ENCODE measurements around the gene GFPT1.
A peak's percentile ranks its signal among the peaks of the same experiment; 100 is the strongest.

Gene GFPT1

GRCh38 chr2:69316550-69316949 is 70.5 kb downstream of the GFPT1 start:
- DNase-seq (ENCODE audit: low read depth, low spot score), result no peak

- DNase-seq (ENCODE audit: low read depth, low spot score), result no peak
Observed at GRCh38 chr2:69315160-69315761, 71.8 kb downstream of the GFPT1 start.

- DNase-seq (ENCODE audit: low read depth, low spot score), result no peak
Observed at GRCh38 chr2:69311024-69311416, 76.0 kb downstream of the GFPT1 start.

GRCh38 chr2:69310111-69311023 is 76.7 kb downstream of the GFPT1 start:
- no peak for DNase-seq (ENCODE audit: low read depth, low spot score)

GRCh38 chr2:69309351-69310110 is 77.5 kb downstream of the GFPT1 start:
- no peak for DNase-seq (ENCODE audit: low read depth, low spot score)

- DNase-seq (ENCODE audit: low read depth, low spot score), result no peak
Observed at GRCh38 chr2:69308338-69308737, 78.7 kb downstream of the GFPT1 start.

GRCh38 chr2:69307579-69308064 is 79.4 kb downstream of the GFPT1 start:
- DNase-seq (ENCODE audit: low read depth, low spot score), result no peak

- peak; percentile 30 for DNase-seq (ENCODE audit: low read depth, low spot score)
Observed at GRCh38 chr2:69306822-69307578, 80.0 kb downstream of the GFPT1 start.

- DNase-seq (ENCODE audit: low read depth, low spot score), result no peak
Observed at GRCh38 chr2:69306393-69306821, 80.6 kb downstream of the GFPT1 start.

- no peak for DNase-seq (ENCODE audit: low read depth, low spot score)
Observed at GRCh38 chr2:69305712-69306392, 81.2 kb downstream of the GFPT1 start.

GRCh38 chr2:69305166-69305565 is 81.9 kb downstream of the GFPT1 start:
- DNase-seq (ENCODE audit: low read depth, low spot score), result no peak

- no peak for DNase-seq (ENCODE audit: low read depth, low spot score)
Observed at GRCh38 chr2:69304656-69305055, 82.4 kb downstream of the GFPT1 start.

- no peak for DNase-seq (ENCODE audit: low read depth, low spot score)
Observed at GRCh38 chr2:69300650-69301049, 86.4 kb downstream of the GFPT1 start.

- no peak for DNase-seq (ENCODE audit: low read depth, low spot score)
Observed at GRCh38 chr2:69299772-69300516, 87.1 kb downstream of the GFPT1 start.

GRCh38 chr2:69298862-69299261 is 88.2 kb downstream of the GFPT1 start:
- DNase-seq (ENCODE audit: low read depth, low spot score), result no peak

- DNase-seq (ENCODE audit: low read depth, low spot score), result no peak
Observed at GRCh38 chr2:69298261-69298660, 88.8 kb downstream of the GFPT1 start.

GRCh38 chr2:69297216-69297615 is 89.8 kb downstream of the GFPT1 start:
- no peak for DNase-seq (ENCODE audit: low read depth, low spot score)

GRCh38 chr2:69296421-69296820 is 90.6 kb downstream of the GFPT1 start:
- DNase-seq (ENCODE audit: low read depth, low spot score), result no peak

- DNase-seq (ENCODE audit: low read depth, low spot score), result no peak
Observed at GRCh38 chr2:69292256-69292655, 94.8 kb downstream of the GFPT1 start.

GRCh38 chr2:69291721-69292120 is 95.3 kb downstream of the GFPT1 start:
- no peak for DNase-seq (ENCODE audit: low read depth, low spot score)
